HAP-1 (cell line): ENCODE measurements around the gene SUSD1.
"Not testable (repeated sequence)": the region's sequence is repeated elsewhere in the genome, so short reads cannot be mapped to it uniquely, and the experiment has no call there.

Source experiments
- DNase-seq, 2 experiments: peaks; one replicate each; pipeline ENCODE4 v3.0.0-alpha.2; 2016 to 2020; ENCODE audit warnings: low spot score in 2 of 2
- H3K27me3 ChIP-seq: fragments of 250-450 bp; sonication (Bioruptor Pico); 2 replicates; pipeline ENCODE4 v1.5.1; 2020; ENCODE audit warnings: low read depth, mild to moderate bottlenecking, moderate library complexity
- H3K36me3 ChIP-seq: fragments of 250-450 bp; sonication (Bioruptor Pico); replicated peaks from 2 replicates; pipeline ENCODE4 v1.5.1; 2020; ENCODE audit warnings: mild to moderate bottlenecking
- H3K4me1 ChIP-seq: fragments of 250-450 bp; sonication (Bioruptor Pico); 2 replicates; pipeline ENCODE4 v1.5.1; 2020; ENCODE audit warnings: mild to moderate bottlenecking
- H3K4me3 ChIP-seq: fragments of 250-450 bp; sonication (Bioruptor Pico); 2 replicates; pipeline ENCODE4 v1.5.1; 2020; ENCODE audit warnings: mild to moderate bottlenecking, moderate library complexity
- H3K9me3 ChIP-seq: fragments of 250-450 bp; sonication (Bioruptor Pico); 2 replicates; pipeline ENCODE4 v1.5.1; 2020; ENCODE audit warnings: mild to moderate bottlenecking, moderate library complexity
- in situ Hi-C: fragments of 300-500 bp; cut with MboI; formaldehyde crosslinking; loops from 3 replicates; pipeline ENCODE4 v1.14.3; 2020; ENCODE audit warnings: low sequenced_read_pairs, inconsistent platforms, mixed read lengths

Gene SUSD1

DNA sequence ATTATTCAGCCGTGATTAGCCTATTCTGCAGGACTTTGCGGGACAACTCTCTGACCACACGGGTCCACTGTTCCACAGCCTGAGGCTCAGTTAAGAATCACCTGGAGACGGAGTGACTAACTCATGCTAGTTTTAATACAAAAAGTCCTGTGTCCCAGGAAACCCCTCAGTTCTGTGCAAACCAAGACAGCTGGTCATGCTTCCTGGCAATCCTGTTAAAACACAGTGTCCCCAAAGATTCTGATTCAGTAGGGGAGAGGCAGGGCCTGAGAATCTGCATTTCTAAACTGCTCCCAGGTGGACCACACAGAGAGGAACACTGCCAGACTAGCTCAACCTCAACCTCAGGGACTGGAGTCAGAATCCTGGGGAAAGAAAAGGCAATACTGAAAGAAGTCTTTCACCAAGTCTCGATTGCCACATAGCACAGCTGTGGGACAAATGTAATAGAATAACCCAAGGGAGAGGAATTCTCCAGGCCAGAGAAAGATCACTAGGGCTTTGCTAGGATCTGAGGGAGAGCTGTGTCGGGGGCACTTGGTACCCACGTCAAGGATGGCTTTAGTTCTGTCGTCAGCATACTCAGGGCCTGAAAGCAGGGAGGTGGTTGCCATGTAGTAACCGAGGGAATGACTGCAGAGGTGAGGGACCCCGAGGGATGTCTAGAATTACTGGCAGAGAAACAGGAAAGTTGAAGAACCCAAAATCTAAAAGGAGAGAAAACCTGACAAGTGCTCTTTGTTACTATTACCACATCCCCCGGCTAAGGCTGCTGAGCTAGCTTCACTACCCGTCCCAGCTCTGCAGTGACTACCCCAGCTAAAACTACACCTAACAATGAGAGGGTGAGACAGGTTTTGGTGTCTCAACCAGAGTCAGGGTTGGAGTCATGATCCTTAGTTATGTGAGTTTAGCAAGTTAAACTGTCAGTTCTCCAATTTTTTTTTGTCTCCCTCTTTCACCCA, 8.6 kb downstream of the SUSD1 start:
- H3K4me3 ChIP-seq = no peak overlapping the region
- H3K36me3 ChIP-seq = no peaks in the 10 kb centered on the region
- H3K4me1 ChIP-seq = no peaks in the 10 kb centered on the region
- in situ Hi-C loops = no loop called here
- H3K27me3 ChIP-seq = no peaks in the 10 kb centered on the region
- no peak for DNase-seq
- no peaks in the 10 kb centered on the region for H3K9me3 ChIP-seq

DNA sequence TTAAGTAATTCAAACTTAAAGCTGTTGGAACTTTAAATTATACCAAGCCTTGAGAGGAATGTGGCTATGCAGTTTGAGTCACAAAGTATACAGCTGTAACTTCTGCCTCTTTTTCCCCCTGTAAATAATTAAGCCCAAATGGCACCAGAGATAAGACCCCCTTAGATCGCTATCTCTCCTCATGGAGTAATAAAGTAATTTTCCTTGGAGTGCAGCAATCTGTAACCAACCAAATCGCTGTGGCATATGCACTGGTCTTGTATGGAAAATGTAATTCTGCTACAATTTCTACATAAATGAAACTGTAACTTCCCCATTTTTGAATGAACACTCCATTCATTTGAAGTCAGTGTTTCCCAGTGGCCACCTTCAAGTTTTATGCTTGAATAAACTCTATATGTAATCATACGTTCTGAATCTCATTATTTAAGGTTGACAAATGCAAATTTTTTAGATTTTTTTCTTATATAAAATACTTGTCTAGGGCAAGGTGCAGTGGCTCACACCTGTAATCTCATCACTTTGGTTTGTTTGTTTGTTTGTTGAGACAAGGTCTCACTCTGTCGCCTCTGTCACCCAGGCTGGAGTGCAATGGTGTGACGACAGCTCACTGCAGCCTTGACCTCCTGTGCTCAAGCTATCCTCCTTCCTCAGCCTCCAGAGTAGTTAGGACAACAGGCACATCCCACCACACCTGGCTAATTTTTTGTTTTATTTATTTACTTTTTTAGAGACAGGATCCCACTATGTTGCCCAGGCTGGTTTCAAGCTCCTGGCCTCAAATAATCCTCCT, 12.3 kb downstream of the SUSD1 start:
- H3K27me3 ChIP-seq = no peaks in the 10 kb centered on the region
- no peaks in the 10 kb centered on the region for H3K36me3 ChIP-seq
- in situ Hi-C loops = no loop called here
- H3K4me1 ChIP-seq = no peaks in the 10 kb centered on the region
- DNase-seq = no peak
- H3K9me3 ChIP-seq = no peaks in the 10 kb centered on the region
- no peak overlapping the region for H3K4me3 ChIP-seq

DNA sequence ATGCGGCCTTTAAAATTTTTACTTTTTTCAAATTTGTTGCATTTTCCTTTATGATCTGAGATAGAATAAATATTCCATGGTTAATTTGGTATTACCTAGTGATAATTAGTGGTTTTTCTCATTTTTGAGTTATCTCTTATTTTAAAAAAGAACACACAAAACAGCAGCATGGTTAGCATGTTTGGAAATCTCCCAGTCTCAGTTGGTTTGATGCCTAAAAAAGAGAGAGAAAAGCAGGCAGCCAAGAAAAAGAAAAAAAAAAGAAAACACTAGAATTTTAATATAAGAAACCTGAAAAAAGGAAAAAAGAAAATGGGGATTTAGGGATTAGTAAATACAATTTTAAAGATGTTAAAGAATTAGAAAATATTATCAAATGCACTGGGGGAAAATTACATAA, 15.3 kb downstream of the SUSD1 start:
- no peaks in the 10 kb centered on the region for H3K4me1 ChIP-seq
- H3K36me3 ChIP-seq = no peaks in the 10 kb centered on the region
- H3K27me3 ChIP-seq = no peaks in the 10 kb centered on the region
- H3K9me3 ChIP-seq = no peaks in the 10 kb centered on the region
- H3K4me3 ChIP-seq = no peak overlapping the region
- DNase-seq = no peak
- in situ Hi-C loops = no loop called here

DNA sequence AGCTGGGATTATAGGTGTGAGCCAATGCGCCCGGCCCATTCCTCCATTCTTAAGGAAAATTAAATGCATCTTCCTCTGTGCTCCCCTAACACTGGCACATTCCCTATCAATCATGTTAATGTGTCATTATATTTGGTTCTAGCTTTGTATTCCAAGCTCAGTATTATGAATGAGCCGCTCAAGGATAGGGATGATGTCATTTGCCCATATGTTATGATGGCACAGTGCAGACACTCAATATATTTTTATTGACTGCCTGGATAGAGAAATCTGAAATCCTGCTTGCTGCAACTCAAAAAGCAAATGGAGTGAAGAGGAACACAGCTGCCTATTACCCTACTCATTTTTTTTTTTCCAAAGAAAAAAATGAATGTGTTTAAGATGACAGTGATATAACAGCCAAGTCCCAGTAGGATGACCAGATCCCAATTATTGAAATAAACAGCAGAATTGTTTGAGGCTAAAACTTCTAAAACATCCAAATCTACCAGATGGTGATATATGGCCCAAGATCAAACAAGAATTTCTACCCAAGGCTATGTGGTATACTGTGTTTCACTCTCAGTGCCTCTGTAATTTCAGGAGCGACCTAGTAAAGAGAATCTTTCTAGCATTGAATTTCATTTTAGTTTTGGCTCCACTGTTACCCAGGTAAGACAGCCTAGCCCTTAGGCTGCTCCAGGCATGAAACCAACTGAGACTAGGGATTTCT, 16.3 kb downstream of the SUSD1 start:
- Histone ChIP-seq H3K4me1 (no peaks in the 10 kb centered on the region), H3K36me3 (no peaks in the 10 kb centered on the region), H3K9me3 (no peaks in the 10 kb centered on the region), H3K27me3 (no peaks in the 10 kb centered on the region), H3K4me3 (no peak overlapping the region)
- DNase-seq = no peak
- in situ Hi-C loops = no loop called here

DNA sequence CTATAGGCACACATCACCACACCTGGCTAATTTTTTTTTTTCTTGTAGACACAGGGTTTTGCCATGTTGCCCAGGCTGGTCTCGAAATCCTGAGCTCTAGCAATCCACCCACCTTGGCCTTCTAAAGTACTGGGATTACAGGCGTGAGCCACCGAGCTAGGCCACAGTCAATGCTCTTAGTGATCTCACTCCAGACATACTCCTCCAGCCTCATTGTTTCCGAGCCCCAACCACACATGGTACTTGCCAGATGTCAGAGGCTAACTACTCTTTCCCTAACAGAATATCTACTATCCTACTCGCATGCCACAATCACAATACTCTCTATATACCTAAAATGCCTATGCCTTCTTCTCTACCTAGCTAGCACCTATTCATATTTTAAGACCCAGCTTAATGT, 17.1 kb downstream of the SUSD1 start:
- H3K27me3 ChIP-seq = no peaks in the 10 kb centered on the region
- H3K9me3 ChIP-seq = no peaks in the 10 kb centered on the region
- DNase-seq = no peak
- no peak overlapping the region for H3K4me3 ChIP-seq
- H3K4me1 ChIP-seq = no peaks in the 10 kb centered on the region
- in situ Hi-C loops = no loop called here
- no peaks in the 10 kb centered on the region for H3K36me3 ChIP-seq

DNA sequence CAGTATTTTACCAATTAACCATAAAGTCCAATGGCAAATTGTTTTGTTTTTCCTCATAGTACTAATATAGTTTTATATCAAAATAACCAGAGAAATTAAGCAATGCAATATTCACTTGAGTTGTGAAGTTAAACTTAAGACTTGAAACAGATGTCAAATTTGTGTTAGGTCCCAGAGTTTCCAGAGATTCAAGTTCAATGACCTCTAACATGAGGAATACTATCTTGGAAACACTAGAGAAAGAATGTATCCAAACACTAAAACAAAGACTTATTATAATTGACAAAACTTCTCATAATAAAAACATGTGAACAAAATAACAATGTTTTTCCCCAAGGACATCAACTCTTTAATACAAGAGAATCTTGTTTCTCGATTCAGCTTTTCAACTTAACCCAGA, 18.0 kb downstream of the SUSD1 start:
- Histone ChIP-seq H3K9me3 (no peaks in the 10 kb centered on the region), H3K27me3 (no peaks in the 10 kb centered on the region), H3K4me1 (no peaks in the 10 kb centered on the region), H3K4me3 (no peak overlapping the region), H3K36me3 (no peaks in the 10 kb centered on the region)
- DNase-seq = no peak
- in situ Hi-C loops = no loop called here

DNA sequence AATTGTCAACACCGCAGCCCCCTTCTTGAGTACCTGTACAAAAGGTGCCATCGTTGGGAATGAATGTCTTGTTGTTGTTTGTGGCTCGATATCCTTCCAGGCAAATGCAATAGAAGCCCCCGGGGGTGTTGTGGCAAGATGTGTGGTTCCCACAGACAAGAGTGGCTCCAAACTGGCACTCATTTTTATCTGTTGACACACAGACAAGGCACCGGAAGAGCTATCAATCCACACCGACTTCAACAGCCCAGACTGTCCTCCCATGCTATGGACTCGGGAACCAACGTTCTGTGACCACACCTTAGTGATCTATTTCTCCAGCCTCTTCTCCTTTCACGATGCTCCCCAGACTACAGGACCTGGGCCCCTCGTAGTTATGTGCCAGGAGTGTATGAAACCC, 25.9 kb downstream of the SUSD1 start:
- H3K36me3 ChIP-seq = peaks cover 2% of the 10 kb centered on the region; the same call in 1 of the 2 replicates
- DNase-seq = no peak
- in situ Hi-C loops = no loop called here
- no peak overlapping the region for H3K4me3 ChIP-seq
- H3K27me3 ChIP-seq = no peaks in the 10 kb centered on the region
- no peaks in the 10 kb centered on the region for H3K4me1 ChIP-seq
- no peaks in the 10 kb centered on the region for H3K9me3 ChIP-seq

DNA sequence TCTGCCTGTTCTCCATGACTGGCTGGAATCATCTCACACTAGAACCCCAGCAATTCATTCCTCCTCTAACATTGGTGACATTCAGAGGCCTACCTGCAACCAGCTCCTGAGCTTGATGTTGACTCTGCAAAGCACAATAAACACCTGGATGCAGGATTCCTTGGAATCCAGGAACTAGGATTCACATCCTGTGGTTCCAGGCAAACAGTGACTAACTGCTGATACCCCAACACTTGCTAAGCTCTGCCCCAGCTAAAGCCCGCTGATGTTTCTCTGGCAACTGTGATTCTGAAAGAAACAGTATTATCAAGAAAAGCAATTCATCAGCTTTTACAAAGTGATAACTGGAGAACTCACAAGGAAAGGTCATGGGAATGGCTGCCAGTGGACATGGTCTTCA, 29.2 kb downstream of the SUSD1 start:
- no peak for DNase-seq
- Histone ChIP-seq H3K27me3 (no peaks in the 10 kb centered on the region), H3K4me3 (no peak overlapping the region), H3K4me1 (no peaks in the 10 kb centered on the region), H3K36me3 (peaks cover 5% of the 10 kb centered on the region), H3K9me3 (no peaks in the 10 kb centered on the region)
- in situ Hi-C loops = no loop called here

DNA sequence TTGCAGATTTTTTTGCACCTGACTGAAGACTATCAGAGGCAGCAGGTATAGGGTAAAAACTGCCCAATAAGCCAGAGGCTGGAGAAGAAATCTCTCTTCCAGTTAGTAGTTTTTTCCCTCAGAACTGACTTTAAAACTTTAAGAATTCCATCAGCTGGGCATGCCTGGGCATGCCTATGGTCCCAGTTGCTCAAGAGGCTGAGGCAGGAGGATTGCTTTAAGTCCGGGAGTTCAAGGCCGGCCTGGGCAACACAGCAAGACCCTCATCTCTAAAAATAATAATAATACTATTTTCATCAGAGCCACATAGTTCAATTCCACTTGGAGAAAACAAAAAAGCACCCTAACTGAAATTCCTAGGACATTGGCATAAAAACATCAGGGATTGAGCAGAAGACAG, 30.3 kb downstream of the SUSD1 start:
- no peaks in the 10 kb centered on the region for H3K9me3 ChIP-seq
- H3K4me3 ChIP-seq = no peak overlapping the region
- peaks cover 6% of the 10 kb centered on the region for H3K36me3 ChIP-seq
- in situ Hi-C loops = no loop called here
- no peaks in the 10 kb centered on the region for H3K4me1 ChIP-seq
- no peak for DNase-seq
- H3K27me3 ChIP-seq = no peaks in the 10 kb centered on the region

DNA sequence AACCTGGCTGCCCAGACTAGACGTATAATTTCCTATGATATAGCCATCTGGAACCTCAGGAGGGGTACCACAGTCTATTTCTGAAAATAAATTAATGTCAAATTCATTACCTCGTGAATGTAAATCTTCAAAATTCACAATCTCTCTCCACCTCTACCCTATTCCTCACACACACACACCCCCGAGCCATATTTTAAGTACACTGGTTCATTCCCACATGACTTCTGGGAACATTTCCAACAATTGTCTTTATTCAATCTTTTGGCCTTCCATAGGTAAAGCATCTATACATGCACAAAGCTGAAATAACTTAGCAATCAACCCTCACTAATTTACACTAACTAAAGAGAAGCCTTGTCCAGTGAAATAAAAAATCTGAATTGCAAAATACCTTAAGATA, 32.7 kb downstream of the SUSD1 start:
- H3K36me3 ChIP-seq = peaks cover 6% of the 10 kb centered on the region
- H3K9me3 ChIP-seq = no peaks in the 10 kb centered on the region
- no peaks in the 10 kb centered on the region for H3K4me1 ChIP-seq
- H3K4me3 ChIP-seq = no peak overlapping the region
- DNase-seq = no peak
- no peaks in the 10 kb centered on the region for H3K27me3 ChIP-seq
- in situ Hi-C loops = no loop called here

DNA sequence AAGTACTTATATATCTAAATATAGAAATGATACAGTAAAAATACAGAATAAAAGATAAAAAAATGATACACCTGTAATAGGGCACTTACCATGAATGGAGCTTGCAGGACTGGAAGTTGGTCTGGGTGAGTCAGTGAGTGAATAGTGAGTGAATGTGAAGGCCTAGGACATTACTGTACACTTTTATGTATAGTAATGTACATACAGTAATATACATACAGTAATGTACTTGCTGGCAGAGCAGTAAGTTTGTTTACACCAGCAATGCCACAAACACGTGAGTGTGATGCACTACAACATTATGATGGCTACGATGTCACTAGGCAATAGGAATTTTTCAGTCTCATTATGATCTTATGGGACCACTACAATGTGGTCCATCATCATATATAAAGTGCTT, 34.2 kb downstream of the SUSD1 start:
- in situ Hi-C loops = no loop called here

DNA sequence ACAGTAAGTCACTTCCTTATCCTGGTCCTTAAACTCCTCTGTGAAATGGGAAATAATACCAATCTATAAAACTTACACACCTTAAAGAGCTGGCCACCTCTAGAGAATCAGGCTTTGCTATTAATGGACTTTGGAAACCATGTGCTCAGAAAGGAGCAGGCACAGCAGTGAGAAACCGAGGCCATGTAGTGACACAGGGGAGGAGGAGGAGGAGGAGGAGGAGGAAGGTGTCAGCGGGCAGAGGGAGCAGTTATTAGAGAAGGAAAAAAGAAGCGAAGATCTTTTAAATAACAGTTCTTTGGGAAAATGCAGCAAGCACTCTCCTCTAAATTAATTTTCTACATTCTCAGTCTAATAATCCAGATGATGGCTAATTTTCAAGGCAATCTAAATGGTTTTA, 38.0 kb downstream of the SUSD1 start:
- Histone ChIP-seq H3K4me1 (peaks cover 10% of the 10 kb centered on the region), H3K9me3 (no peaks in the 10 kb centered on the region), H3K36me3 (peaks cover 3% of the 10 kb centered on the region), H3K27me3 (no peaks in the 10 kb centered on the region), H3K4me3 (no peak overlapping the region)
- in situ Hi-C loops = no loop called here
- DNase-seq = no peak

More for the DNA sequence above, 34.2 kb downstream of the SUSD1 start:
- DNase-seq = no peak
- Histone ChIP-seq H3K4me3 (no peak overlapping the region), H3K27me3 (no peaks in the 10 kb centered on the region), H3K9me3 (no peaks in the 10 kb centered on the region), H3K36me3 (peaks cover 6% of the 10 kb centered on the region), H3K4me1 (peaks cover 4% of the 10 kb centered on the region)

DNA sequence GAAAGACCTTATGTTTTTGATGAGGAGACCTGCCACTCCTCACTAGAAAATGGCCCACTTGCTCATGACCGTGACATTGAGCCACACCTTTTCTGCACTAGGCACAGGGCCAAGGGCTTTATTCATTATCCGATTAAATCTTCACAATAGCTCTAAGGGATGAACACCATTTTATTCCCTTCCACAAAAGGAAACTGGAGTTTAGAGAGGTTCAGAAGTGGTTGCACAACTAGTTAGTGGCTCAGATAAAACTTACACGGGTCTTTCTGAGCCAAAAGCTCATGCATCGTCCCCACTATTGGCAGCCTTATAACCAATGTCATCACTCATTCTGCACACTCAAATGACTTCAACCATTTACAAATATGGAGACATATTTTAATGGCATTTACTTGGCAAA, 39.4 kb downstream of the SUSD1 start:
- in situ Hi-C loops = no loop called here
- DNase-seq = peak; percentile 81 to 87
- no peaks in the 10 kb centered on the region for H3K36me3 ChIP-seq
- peaks cover 15% of the 10 kb centered on the region for H3K4me1 ChIP-seq
- H3K27me3 ChIP-seq = no peaks in the 10 kb centered on the region
- H3K9me3 ChIP-seq = no peaks in the 10 kb centered on the region
- H3K4me3 ChIP-seq = no peak overlapping the region

DNA sequence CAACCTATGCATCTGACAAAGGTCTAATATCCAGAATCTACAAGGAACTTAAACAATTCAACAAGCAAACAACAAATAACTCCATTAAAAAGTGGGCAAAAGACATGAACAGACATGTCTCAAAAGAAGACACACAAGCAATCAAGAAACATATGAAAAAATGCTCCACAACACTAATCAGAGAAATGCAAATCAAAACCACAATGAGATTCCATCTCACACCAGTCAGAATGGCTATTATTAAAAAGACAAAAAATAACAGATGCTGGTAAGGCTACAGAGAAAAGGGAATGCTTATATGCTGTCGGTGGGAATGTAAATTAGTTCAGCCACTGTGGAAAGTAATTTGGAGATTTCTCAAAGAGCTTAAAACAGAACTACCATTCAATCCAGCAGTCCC, 41.3 kb downstream of the SUSD1 start:
- peaks cover 15% of the 10 kb centered on the region for H3K4me1 ChIP-seq
- in situ Hi-C loops, H3K36me3 ChIP-seq, H3K27me3 ChIP-seq, H3K9me3 ChIP-seq, DNase-seq, H3K4me3 ChIP-seq: not testable (repeated sequence)
